GM21528 (cell line): Measurements from ENCODE around the gene GADD45B.
"Not testable (repeated sequence)": the region's sequence is repeated elsewhere in the genome, so short reads cannot be mapped to it uniquely, and the experiment has no call there.

Experiments
- ATAC-seq: cut with Tn5 transposase; IDR thresholded peaks from one replicate; pipeline ENCODE4 v1.9.1; 2021; ENCODE audit warnings: mild to moderate bottlenecking, moderate library complexity; ENCODE audit not compliant: unreplicated experiment, low FRiP score

GADD45B gene

DNA sequence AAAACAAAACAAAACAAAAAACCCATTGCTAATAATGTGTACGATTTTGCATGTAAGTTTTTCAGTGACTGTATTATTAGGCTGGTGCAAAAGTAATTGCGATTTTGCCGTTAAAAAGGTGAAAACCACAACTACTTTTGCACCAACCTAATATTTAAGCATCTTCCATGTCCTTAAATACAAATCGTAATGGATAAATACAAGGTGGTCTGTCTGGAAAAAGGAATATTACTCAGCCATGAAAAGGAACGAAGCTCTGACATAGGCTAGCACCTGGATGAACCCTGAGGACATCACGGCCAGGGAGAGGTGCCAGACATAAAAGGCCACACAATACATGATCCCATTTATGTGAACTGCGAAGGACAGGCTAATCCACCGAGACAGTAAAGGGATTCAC lies 33.2 kb downstream of the GADD45B start:
- ATAC-seq = no peak

DNA sequence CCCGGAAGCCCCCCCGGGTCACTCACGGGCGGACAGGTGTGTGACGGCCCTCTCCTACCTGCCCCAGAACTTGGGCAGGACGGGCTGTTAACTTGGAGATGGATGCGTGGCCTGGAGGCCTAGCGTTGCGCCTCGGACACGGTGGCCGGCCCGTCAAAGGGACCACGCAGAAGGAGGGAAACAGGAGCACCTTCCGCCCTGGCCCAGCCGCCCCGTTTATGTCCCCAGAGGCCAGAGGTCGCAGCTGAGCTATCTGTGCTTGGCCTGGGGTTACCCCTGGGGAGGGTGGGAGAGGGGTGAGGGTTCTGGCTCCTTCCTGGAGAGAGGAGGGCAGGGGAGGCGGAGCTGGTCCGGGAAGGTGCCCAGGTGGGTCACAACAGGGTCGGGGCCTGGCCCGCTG lies 35.6 kb downstream of the GADD45B start:
- no peak for ATAC-seq

DNA sequence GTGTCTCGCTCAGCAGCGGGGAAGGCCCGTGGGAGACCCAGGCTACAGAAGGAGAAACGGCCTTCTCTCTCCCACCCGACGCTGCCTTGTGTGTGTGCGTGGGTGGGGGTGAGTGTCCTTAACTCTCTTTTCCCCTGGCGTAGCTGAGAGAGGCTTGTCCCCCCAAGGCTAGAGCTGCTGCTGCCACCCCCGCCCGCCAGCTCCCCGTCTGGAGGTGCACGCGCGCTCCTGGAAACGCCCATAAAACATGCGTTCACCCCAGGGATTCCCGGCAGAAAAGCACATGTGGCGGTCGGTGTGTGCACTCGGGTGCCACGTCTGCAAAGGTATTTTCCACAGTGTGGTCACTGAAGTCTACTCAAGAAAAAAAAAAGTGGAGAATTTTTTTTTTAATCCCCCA lies 36.1 kb downstream of the GADD45B start:
- no peak for ATAC-seq

DNA sequence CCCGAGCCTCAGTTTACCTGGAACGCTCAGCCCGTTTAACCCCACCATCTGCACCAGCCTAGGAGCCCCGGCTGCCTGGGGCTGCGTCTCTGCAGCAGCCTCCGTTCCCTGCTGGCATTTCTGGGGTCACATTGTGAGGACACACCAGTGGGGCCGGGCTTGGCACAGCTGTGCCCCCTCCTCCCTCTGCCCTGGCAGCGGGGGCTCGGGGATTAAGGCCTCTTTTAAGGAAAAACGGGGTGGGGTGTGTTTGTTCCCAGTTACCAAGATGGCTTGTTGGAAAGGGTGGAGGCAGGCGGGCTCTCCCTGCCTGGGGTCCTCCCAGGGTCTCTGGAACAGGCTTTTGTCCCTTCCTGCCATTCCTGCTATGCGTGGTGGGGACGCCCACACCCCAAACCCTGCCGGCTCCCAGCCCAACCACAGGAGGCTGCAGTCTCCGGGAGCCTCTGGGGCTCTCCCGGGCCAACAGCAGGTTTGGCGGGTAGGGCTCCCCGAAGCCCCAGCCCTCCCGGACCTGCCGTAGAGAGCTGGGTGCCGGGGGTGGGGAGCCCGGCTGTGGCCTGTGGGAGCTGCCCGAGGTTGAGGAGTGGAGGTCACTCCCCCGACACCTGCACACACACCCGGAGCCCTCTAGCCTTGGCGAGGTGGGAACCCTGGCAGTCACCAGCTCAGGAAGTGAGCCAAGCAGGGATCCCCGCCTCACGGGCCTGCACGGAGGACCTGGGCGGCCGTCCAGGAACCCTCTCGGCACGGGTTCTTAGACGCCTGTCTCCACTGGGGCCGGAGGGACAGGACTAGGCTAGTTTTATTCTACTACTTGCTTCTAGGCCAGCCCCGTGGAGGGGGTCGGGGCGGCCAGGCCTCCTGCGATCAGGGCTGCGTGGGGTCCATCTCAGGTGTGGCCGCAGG lies 36.9 kb downstream of the GADD45B start:
- ATAC-seq = no peak

DNA sequence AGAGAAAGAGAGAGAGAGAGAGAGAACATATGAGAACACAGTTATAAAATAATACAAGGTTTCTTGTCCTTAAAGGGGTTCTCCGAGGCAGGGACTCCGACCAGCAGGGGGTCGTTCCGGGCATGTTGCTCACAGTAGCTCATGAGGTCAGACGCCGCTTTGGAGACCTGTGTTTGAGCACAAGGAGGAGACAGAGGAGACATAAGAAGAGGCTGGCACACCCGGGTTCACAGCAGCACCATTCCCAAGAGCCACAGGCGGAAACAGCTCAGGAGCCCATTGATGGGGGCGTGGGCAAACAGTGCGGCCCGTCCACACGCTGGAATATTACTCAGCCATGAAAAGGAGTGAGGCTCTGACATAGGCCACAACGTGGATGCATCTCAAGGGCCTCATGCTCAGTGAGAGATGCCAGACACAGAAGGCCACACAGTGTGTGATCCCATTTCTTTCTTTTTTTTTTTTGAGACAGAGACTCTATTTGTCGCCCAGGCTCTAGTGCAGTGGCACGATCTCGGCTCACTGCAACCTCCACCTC lies 39.1 kb downstream of the GADD45B start:
- ATAC-seq = no peak

DNA sequence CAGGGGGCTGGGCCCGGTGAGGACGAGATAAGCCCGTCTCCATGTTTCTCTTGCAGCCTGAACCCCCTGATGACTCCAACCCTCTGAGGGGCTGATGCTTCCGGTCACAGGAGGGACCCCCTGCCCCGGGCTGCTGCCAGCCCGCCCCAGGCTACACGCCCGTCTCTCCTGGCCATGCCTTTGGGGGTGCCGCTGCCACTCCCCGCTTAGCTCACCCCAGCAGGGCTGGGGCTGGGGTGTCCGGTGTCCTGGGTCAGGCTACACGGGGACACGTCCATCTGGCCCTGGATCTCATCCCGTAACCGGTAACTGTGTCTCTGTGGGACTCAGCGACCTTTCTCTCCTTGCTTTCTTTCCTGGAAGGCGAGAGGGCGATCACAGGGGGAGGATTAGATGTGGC lies 40.8 kb downstream of the GADD45B start:
- no peak for ATAC-seq

DNA sequence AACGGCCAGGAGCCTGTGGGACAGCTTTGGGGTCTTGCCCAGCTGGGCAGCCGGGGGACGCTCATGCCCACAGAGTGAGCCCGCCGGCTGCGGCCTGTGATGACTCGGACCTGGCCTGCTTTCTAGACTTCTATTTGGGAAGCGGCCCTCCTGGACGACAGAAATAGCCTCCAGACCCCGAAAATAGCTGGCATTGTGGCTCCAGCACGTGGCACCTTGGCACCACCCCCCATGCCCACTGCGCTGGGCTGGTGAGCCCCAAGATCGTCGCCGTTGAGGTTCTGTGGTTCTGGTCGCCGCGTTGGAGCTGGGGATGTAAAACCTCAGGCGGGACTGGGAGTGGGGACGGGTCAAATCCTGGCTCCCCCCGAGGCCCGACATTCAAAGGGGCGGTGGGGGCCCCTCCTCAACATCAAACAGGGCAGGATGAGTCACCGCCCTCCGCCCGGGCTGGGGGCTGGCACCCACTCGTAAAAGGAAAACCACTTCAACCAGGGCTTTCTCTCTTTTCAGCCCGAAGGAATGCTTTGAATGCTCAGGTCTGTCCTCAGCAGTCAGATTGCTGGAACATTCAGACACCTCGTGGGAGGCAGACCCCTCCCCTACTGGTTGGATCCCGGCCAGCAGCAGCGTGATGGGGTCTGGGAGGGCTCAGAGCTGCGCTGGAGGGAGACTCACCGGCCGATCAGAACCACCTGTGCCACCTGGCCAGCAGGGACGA lies 42.1 kb downstream of the GADD45B start:
- ATAC-seq = no peak

DNA sequence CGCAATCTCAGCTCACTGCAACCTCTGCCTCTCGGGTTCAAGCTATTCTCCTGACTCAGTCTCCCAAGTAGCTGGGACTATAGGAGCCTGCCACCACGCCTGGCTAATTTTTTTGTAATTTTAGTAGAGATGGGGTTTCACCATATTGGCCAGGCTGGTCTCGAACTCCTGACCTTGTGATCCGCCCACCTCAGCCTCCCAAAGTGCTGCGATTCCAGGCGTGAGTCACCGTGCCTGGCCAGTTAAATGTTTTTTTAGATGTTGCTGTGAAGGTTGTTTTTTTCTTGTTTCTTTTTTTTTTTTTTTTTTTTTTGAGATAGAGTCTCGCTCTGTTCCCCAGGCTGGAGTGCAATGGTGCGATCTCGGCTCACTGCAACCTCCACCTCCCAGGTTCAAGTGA lies 42.9 kb downstream of the GADD45B start:
- not testable (repeated sequence) for ATAC-seq

DNA sequence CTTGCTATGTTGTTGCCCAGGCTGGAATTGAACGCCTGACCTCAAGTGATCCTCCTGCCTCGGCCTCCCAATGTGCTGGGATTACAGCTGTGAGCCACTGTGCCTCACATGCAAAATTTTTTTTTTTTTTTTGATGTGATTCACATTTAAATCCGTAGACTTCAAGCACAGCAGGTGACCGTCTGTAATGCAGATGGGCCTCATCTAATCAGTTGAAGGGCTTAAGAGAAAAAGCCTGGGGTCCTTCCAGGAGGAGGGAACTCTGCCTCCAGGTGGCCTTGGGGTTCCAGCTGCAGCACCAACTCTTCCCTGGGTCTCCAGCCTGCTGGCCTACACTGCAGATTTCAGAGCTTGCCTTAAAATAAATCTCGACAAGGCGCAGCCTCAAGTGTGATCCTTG lies 43.6 kb downstream of the GADD45B start:
- ATAC-seq = no peak

DNA sequence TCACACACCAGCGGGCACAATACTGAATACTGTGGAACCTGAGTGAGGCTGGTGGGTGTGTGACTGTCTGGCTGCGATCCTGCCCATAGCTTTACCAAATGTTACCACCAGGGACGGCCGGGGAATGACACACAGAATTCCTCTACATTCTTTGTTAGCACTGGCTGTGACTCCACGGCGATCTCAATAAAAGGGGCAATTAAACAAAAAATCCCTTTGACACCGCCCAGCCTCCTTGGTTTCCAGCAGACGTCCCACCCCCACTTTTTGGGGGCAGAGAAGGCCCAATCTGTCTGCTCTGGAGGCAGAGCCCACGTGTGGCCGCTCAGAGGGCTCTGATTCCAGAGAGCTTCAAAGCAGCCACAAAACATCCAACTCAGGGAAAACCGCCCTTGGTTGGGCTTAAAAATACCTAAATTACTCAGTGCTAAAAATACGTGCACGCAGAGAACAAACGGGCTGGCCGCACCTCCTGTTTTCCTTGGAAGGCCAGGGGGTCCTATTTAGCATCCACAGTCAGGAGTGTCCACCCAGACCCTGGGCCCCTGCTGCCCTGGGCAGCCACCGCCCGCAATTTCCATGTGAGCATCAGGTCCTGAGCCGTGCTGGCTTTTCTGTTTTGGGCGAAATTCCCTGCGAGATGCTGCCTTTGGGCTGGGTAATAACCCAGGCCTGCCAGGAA lies 47.8 kb downstream of the GADD45B start:
- no peak for ATAC-seq

DNA sequence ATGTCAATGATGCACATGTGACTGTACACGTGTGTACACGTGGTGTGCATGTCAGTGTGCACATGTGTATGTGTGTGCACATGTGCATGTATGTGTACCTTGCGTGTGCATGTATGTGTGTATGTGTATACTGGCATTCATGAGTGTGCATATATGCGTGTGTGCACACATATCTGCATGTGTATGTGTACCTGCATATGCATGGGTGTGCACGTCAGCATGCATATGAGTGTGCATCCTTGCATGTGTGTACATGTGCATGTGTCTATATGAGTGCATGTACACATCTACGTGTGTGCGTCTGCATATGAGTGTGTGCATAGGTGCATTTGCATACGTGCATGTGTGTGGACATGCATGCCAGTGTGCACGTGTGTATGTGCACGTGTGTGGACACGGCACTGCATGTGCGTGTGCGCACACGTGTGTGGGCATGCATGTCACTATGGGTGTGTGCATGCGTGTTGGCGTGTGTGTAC lies 48.5 kb downstream of the GADD45B start:
- ATAC-seq = no peak

DNA sequence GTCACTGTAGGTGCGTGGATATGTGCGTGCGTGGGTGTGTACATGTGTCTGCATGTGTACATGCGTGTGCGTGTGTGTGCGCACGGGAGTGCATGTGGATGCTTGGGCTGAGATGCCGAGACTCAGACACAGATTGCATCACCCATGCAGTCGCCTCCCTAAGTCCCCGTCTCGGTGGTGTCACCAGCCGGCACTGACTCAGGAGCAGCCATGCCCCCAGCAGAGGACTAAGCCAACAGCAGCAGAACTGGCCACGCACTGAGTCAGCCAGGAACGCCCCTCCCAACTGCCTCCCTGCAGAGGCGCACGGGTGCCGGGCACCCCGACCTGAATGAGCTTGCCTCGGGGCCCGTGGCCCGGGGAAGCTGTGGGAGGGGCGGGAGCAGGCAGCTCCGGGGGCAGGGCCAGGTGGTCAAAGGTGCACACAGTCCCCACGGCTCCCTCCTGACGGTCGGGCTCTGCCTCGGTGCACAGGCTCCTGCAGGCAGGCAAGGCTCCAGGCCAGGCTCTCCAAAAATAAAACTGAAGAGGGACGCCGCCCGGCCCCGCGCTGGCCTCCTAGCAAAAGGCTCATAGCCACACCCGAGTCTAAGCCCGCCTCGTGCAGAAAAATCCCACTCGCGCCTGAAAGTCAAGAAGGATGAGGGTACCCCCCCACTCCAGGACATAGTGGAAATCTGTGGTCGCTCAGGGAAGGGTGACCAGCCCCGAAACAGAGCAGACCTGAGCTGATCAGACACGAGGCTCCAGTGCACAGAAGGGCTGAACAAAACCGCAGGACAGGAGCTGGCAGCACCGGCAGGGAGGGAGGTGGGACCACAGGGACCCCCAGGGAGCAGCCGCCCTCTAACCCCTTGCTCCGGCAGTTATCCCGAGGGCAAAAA lies 49.2 kb downstream of the GADD45B start:
- no peak for ATAC-seq

DNA sequence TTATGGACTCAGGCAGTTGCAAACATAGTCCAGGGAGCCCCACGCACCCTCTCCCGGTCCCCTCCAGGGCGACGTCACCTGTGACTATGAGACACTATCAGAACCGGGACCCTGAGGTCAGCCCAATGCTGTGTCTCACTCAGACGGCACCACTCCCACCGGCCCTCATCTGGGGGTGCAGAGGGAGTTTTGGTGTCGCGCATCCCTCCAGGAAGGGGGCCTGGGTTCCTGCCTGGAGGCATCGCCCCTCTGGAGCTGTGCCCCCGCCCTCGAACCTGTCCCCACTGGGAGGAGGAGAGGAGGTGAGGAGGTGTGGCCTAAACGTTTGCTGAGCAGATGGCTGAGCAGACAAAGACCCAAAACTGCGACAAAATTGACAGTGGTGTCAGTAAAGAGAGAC lies 51.2 kb downstream of the GADD45B start:
- no peak for ATAC-seq

DNA sequence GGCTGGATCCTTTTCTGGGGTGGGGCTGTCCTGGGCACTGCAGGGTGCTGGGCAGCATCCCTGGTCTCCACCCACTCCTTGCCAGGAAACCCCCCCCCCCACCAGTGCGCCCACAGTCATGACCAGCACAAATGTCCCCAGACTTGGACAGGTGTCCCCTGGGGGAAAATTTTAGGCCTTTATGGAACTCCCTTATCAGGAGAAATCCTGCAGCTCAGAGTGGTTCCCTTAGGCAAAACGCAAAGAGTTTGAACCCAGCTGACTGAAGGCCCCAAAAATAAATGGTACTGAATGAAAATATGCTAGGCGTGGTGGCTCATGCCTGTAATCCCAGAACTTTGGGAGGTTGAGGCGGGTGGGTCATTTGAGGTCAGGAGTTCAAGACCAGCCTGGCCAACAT lies 51.8 kb downstream of the GADD45B start:
- no peak for ATAC-seq
